GM12874 (cell line): ENCODE results near the gene CERS1.

Source experiments
- TF ChIP-seq, protein P1 (sequence below): IDR thresholded peaks from 2 replicates; pipeline ENCODE4 v1.5.1; 2011; ENCODE audit warnings: low read depth, mild to moderate bottlenecking, control low read depth, low read length, moderate library complexity; ENCODE audit not compliant: insufficient read depth

The CERS1 gene

DNA sequence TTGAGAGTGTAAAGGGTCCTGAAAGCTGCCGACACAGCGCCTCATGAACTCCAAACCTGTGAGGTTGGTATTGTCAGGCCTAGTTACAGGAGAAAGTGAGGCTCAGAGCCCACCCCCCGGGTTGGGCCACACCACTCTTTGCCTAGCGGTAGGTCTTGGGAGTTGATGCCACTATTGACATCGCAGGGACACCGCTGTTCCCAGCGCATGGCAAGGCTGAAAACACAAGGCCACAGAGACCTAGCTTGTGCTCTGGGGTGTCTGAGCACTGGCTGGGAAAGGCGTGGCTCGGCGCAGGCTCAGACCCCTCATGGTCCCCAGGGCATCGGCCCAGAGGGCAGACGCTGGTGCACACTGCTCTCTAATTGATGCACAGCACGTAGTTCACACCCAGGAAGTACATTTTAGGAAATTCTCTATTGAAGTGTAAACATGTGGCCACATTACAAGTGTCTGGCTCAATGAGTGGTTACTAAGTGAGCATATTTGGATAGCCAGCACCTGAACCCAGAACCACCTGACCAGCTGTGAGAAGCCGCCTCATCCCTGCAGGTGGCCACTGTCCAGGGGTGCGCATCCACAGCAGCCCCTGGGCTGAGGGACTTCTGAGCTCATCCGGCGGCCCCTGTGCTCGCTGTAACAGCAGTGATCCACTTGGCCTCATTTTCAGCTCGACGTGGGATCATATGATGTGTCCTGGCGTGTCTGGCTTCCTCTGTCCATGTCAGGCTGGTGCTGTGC lies 36.9 kb downstream of the CERS1 start:
- TF ChIP-seq, protein P1, sequence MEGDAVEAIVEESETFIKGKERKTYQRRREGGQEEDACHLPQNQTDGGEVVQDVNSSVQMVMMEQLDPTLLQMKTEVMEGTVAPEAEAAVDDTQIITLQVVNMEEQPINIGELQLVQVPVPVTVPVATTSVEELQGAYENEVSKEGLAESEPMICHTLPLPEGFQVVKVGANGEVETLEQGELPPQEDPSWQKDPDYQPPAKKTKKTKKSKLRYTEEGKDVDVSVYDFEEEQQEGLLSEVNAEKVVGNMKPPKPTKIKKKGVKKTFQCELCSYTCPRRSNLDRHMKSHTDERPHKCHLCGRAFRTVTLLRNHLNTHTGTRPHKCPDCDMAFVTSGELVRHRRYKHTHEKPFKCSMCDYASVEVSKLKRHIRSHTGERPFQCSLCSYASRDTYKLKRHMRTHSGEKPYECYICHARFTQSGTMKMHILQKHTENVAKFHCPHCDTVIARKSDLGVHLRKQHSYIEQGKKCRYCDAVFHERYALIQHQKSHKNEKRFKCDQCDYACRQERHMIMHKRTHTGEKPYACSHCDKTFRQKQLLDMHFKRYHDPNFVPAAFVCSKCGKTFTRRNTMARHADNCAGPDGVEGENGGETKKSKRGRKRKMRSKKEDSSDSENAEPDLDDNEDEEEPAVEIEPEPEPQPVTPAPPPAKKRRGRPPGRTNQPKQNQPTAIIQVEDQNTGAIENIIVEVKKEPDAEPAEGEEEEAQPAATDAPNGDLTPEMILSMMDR = no peak

DNA sequence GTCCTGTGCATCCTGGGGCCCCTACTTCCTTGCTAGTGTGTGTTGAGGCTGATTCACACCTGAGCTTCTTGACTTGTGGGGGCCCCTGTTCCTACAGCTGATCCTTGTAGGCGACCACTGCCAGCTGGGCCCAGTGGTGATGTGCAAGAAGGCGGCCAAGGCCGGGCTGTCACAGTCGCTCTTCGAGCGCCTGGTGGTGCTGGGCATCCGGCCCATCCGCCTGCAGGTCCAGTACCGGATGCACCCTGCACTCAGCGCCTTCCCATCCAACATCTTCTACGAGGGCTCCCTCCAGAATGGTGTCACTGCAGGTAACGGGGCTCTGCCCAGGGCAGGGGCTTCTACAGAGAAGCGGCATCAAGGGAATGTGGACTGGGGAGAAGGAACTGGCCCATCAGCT lies 38.7 kb downstream of the CERS1 start:
- TF ChIP-seq, protein P1 = no peak

DNA sequence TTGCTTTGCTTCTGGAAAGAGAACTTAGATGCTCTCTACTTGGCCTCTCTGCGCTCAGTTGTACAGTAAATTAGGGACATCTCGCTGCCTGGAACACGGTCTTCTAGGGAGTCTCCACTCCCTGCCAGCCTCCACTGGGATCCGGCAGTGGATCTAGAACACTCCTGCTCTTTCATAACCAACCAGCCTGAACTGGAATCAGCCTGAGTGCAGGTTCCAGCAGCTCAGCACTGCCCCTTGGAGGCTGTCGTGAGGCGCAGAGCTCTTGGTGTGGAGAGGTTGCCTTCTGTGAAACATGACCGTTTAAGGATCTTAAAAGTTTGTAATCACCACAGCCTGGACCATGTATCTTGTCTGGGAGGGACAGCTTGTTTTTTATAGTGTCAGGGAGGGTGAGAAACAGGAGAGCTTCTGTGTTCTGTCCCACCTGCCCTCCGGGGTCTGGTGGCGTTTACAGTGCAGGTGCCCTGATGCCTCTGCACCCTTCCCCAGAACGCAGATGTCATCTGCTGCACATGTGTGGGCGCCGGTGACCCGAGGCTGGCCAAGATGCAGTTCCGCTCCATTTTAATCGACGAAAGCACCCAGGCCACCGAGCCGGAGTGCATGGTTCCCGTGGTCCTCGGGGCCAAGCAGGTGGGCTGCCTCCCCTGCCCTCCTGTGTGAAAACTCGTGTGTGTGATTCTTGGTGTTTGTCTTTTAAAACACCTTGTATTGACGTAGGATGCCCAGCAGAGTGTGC lies 39.4 kb downstream of the CERS1 start:
- TF ChIP-seq, protein P1 = peak; percentile 20; the same call in 1 of the 2 replicates

DNA sequence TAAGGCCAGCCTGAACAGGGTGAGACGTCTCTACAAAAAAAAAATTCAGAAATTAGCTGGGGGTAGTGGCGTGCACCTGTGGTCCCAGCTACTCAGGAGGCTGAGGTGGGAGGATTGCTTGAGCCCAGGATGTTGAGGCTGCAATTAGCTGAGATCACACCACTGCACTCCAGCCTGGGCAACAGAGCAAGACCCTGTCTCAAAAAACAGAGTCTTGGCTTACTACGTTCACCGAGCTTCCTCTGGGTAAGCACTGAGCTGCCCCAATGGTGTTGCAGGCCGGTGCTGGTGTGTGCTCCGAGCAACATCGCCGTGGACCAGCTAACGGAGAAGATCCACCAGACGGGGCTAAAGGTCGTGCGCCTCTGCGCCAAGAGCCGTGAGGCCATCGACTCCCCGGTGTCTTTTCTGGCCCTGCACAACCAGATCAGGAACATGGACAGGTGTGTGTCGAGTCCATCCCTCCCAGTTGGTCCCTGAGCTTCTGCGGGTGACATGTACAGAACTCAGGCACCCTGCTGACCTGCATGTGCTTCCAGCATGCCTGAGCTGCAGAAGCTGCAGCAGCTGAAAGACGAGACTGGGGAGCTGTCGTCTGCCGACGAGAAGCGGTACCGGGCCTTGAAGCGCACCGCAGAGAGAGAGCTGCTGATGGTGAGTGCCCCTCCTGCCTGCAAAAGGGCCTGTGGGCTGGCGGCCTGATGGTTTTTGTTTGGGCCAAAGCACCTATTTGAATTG lies 40.1 kb downstream of the CERS1 start:
- TF ChIP-seq, protein P1 = no peak

DNA sequence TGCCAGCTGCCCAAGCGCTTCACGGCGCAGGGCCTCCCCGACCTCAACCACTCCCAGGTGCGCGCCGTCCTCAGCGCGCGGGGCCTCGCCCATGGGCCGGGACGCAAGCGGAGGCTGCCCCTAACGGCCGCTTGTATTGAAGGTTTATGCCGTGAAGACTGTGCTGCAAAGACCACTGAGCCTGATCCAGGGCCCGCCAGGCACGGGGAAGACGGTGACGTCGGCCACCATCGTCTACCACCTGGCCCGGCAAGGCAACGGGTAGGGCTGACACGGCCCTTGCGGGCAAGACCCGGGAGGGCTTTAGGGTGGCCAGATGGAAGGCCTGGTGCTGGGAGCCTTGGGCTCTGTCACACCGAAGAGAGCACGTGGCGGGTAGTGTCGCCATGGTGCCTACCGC lies 41.0 kb downstream of the CERS1 start:
- TF ChIP-seq, protein P1 = no peak

DNA sequence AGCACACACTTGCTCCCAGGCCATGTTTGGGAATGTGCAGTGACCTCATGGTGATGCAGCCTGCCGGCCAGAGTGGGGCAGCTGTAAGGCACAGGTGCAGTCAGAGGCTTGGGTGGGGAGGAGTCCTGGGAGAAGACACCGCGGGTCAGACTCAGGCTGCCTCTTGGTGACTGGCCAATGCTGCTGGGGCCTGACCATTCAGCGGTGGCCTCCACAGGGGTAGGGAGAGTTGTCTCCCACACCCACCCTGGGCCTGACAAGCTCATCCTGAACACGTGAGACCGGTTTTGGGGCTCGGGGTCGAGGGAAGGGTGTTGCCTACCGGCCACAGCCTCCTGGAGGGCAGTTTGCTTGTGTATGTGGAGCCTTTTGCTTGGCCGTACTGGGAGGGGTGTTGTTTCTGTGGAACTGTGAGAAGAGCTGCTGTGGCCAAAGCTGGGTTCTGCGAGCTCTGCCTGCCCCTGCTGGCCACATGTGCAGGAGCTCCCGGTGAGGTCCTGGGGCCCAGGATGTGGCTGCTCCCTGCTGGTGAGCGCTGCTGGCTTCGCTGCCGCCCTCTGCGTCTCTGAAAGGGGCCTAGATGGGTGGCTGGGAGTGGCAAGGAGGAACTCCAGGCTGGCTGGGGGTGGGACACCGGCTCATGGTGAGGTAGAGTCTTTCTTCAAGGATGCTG lies 42.1 kb downstream of the CERS1 start:
- TF ChIP-seq, protein P1 = no peak

DNA sequence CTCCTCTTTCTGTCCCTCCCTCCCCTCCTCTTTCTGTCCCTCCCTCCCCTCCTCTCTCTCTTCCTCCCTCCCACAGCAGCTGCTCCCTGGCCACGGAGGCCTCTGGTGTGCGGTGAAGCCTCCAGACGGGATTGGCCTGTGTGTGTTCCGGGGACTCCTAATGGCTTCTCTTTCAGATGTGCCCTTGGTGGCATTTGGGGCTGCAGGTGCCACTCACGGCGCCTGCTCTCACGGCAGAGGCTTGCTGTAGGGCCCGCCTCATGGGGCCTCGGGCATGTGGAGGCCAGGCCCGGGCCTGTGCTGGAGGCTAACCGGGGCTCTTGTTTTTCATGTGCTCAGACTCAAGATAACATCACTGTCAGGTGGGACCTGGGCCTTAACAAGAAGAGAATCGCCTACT lies 43.3 kb downstream of the CERS1 start:
- TF ChIP-seq, protein P1 = no peak
